NCI-H1092 (cell line): ENCODE measurements around the gene LETM1.

Experiments used
- DNase-seq: peaks from one replicate; lab custom pipeline; 2025; lab: John Stamatoyannopoulos, UW

LETM1 gene

DNA sequence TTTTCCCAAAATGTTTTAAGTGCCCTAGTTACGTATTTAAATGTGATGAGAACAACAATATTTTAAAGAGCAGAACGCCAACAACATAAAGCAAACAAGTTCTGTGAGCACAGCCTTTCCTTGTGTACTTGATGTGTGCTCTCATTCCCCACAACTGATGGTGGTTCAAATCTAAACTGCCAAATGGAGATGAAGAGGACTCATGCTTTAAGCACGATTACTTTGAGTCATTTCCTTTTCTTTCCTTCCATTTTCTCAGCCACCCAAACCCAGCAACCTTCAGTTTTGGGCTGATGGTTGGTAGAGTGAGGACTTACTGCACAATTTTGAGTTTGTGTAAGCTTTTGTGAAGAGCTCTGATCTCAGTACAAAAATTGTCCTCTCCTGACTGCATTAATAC, 16.9 kb upstream of the LETM1 start:
- DNase-seq: no peak

DNA sequence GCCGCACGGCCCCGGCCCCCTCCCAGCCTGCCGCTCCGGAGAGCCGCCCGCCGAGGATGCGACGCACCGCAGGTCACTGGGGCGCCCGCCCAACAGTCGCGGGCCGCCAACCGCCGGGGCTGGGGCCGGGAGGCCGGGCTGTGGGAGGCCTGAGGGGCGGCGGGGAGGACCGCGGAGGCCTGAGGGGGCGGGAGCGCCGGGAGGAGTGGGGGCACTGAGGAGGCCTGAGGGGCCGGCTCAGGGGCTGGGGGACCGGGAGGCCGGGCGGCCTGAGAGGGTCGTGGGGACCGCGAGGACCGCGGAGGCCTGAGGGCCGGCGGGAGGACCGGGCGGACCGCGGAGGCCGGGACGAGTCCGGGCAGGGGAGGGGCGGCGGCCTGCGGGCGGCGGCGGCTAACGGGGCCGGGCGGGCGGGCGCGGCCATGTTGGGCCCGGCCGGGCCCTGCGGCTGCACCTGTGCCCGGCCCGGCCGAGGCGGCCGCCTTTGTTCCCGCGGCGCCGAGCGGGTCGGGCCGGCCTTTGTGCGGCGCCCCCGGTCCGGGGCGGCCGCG, 15.6 kb upstream of the LETM1 start:
- DNase-seq: no peak

DNA sequence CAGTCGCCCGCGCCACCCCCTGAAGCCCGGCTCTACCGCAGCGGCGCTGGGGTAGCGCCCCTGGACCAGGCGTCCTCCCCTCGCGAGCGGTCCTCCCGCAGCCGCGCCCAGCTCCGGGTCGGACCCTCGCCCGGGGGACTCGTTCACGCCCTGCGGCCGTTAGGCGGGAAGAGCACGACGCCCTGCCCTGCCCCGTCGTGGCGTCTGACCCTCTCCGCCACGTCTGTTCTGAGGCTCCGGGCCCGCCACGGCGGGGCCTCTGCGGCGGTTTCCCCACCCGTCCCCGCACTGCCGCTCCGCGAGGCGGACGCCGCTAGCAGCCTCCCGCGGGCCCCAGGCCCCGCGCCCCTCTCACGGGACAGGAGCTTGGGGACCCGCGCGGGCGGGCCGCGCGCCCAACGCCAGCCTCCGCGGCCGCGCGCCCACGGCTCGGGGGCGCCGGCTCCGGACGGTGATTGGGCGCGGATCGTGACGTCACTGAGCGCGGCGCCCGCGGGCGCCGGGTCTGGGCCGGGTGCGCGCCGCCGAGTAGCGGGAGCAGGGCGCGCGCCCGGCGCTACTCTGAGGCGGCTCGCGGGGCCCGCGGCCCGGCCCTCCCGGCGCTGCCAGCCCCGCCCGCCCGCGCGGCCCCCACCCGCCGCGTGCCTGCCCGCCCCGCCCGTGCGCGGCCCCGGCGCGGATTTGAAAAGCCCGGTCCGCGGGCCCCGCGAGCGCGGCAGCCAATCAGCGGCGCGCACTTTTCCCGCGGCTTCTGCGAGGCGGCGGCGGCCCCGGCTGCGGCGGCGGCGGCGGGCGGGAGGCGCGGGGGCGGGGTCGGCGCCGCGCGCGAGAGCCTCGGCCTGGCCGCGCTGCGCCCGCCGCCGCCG, 14.9 kb upstream of the LETM1 start, which contains the start of gene NSD2:
Gene NSD2, plus strand, starts transcription at position 816 of the 866 bp plus-strand sequence. CDS start 29,262 bp downstream, outside the sequence.
- DNase-seq: peak; percentile 94

DNA sequence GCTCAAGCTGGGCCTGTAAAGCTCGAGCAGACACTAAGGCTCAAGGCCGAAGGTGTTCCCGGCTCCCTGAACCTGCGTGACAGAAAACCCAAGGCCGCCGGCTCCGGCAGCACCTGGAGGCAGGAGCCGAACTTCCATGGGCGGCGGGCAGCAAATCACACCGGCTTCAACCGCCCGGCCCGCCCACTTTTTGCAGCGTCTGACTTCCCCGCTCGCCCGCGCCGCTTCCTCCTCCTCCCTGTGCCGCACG, 14.3 kb upstream of the LETM1 start:
- DNase-seq: peak; percentile 65

DNA sequence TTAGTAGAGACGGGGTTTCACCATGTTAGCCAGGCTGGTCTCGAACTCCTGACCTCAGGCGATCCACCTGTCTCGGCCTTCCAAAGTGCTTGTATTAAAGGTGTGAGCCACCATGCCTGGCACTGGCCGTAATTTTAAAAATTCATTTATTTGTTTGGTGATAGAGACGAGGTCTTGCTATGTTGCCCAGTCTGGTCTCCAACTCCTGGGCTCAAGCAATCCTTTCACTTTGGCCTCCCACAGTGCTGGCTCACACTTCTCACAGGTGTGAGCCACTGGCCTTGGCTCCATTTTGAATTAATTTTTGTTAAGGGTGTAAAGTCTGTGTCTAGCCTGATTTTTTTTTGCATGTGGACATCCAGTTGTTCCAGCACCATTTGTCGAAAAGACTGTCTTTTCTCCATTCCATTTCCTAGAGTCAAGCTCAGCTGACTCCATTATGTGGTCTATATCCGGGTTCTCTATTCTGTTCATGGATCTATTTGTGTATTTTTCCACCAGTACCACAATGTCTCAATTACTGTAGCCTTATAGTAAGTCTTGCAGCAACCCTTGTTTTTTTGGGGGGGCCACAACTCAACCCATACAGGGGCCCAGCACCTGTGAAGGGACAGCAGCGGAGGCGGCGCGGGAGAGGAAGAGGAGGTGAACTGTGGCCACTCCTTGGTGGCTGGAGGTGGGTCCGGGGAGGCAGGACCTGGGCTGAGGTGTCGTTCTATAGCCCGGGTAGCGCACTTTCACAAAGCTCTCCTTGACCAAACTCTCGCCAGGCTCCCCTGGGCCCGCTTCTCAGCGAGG, 13.8 kb upstream of the LETM1 start:
- no peak for DNase-seq

DNA sequence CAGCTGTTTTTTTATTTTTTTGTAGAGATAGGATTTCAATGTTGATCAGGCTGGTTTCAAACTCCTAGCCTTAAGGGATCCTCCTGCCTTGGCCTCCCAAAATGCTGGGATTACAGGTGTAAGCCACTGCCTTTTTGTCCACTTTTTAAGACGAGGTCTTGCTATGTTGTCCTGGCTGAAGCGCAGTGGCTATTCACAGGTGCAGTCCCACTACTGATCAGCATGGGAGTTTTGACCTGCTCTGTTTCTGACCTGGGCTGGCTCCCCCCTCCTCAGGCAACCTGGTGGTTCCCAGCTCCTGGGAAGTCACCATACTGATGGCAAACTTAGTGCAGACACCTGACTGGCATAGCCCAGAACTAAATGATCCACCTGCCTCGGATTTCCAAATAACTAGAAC, 13.0 kb upstream of the LETM1 start:
- DNase-seq: no peak

DNA sequence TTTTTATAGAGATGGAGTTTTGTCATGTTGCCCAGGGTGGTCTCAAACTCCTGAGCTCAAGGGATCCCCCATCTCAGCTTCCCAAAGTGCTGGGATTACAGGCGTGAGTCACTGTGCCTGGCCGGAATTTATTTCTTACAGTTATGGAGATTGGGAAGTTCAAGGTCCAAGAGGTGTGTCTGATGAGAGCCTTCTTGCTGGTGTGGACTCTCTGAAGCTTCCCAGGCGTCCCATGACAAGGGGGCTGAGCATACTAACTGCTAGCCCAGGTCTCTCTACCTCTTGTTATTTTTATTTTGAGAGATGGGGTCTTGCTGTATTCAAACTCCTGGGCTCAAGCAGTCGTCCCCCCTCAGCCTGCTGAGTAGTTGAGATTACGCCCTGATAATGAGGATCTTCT, 12.3 kb upstream of the LETM1 start:
- no peak for DNase-seq

DNA sequence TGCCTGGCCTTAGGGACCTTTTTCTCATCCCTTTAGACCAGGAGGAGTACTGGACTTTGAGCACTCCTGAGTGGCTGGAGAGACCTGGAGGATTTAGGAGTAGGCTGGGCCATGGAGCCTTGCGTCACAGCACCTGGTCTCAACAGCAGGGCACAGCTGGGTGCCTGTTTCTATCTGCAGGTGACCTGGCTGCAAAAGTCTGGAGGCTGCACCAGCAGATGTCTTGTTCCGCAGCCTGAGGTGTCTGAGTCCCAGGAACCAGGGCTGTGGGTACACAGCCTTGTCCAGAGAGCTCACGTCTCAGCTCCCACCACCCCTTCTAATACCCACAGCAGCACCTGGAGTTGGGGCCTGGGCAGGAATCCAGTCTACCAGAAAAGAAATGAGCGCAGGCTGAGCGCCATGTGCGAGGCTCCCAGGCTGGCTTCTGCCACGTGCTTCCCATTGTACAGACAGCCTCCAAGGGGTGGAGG, 10.3 kb upstream of the LETM1 start:
- DNase-seq: no peak

DNA sequence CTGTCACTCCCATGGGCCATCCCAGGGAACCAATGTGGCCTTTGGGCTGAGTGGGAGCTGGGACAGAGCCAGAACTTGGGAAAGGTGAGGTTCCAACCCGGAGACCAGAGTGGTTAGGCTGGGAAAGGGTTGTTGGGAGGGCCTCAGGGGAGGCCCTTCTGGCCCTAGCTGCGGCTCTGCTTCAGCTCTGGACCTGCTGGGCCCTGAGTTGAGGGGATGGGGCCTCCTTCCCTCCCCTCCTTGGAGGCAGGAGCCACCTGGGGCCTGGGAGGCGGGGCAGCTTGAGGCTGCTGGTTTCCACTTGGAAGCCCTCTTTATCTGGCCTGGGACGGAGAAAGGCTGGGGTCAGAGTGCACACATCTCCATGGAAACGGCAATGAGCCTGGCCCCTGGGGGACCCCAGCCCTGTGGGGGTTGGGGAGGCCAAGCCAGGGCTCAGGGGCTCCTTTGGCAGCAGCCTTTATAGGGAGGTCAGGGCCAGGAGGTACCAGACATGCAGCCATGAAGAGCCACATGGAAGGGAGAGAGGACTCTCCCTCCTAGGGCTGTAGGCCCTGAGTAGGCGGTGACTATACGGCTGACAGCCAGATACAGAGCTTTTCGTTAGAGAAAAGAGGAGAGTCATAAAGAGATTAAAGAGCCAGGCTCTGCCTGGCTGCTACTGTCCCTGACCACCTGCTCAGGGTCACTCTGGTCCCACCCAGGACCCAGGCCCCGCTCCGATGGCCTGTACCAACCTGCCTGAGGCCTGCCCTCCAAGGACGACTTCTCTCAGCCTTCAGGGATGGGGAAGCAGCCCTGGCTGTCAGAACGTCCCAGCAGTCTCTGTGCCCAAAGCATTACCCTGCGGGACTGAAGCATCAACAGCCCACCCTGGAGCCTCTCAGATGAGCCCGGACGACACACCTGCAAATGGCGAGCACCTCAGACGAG, 8.4 kb upstream of the LETM1 start:
- DNase-seq: no peak

DNA sequence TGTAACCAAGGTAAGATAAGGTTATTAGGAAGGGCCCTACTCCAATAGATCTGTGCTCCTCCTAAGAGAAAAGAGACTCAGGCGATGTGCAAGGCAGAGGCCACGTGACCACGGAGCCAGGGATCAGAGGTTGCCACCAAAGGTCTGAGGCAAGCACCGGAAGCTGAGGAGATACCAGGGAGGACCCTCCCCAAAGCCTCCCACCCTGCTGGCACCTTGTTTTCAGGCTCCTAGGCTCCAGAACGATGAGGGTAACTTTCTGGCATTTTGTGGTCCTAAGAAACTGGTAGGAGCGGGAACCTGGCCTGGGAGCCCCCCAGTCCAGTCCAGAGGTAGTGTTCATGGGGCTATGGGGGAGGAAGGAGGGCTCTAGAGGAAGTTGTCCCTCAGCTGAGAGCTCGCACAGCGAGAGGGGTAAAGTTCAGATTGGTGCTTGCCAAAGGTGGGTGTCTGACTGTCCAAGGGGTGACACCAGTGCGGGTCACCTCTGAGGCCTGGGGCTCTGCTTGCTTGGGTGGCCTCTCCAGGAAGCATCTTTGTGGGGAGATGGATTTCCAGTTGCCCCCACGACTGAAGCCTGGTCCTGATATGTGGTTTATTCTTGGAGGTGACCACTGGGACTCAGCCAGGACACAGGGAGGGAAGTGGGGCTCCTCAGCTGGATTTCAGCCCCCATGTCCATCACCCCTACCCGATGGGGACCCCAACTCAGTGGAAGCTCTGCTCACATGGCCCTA, 7.5 kb upstream of the LETM1 start:
- DNase-seq: no peak

DNA sequence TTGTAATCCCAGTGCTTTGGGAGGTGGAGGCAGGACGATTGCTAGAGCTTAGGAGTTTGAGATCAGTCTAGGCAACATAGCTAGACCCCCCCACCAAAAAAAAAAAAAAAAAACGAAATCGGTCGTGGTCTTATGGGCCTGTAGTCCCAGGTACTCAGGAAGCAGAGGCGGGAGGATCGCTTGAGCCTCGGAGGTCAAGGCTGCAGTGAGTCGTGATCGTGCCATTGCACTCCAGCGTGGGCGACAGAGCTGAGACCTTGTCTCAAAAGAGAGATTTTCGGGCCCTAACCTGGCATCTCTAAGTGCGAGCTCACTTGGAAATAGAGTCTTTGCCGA, 7.0 kb upstream of the LETM1 start:
- DNase-seq: no peak

DNA sequence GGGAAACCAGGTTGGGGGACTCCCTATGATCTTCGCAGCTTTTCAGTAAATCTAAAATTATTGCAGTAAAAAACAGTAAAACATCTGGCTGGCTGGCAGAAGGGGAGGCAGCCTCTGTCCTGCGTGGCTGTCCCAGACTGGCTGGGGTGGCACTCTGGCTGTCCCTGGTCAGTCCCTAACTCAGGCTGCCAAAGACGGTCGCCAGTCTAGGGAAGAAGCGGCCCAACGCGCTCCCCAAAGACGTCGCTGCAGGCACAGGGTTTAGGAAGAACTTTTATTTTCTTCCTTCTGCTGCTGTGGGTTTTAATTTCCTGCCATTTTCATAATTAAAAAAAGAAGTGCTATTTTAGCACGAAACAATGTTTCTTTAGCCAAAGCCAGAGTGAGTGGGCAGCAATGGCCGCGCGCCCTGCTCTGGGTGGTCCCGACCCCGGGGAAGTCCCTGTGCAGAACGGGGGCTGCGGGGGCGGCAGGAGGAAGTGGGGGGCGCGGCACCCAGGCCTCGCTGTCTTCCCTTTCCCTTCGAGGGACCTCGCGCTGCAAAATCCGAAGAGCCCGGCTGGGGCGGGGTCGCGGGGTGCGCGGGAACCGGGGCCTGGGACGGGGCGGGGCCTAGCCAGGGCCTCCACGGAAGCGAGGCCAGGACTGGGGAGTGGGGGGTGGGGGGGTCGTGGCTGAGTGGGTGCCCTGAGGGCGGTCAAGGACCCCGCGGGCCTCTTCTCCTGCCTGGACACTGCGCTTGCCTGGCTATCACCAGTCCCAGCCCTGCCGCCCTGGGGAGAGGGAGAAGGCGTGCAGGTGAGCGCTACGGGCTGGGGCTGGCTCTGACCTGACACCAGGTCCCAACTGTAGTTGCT, 6.3 kb upstream of the LETM1 start:
- no peak for DNase-seq

DNA sequence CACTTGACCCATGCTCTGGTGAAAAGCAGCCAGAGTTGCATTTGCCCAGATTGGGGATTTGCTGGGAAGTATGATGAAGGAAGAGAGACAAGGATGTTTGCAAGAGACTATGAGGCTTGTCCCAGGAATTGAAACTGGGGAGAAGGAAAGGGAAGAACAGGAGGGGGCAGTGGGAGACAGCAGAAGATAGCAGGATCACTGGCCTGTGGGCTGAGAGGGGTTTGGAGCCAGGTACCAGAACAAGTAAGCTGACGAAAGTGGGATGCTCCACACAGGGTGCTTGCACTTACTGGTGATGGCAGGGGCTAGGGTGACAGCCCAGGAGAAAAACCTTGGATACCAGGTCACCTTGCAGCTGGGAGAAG, 3.4 kb upstream of the LETM1 start:
- DNase-seq: no peak

DNA sequence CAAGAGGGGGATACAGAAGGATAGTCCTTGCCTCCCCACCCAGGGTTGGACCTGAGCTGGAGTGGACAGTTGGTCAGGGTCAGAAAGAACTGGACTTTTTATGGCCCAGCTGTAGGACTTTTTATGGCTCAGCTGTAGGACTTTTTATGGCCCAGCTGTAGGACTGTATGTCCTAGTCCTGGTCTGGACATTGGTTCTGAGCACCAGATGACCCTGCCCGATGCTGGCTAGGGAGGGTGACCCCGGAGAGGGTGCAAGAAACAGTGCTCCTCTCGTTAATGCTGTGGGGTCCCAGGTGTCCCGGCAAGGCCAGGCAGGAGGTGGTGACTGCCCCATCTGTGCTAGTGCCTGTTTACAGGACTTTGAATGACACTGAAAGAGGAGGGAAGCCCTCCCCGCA, 2.0 kb upstream of the LETM1 start:
- DNase-seq: no peak

DNA sequence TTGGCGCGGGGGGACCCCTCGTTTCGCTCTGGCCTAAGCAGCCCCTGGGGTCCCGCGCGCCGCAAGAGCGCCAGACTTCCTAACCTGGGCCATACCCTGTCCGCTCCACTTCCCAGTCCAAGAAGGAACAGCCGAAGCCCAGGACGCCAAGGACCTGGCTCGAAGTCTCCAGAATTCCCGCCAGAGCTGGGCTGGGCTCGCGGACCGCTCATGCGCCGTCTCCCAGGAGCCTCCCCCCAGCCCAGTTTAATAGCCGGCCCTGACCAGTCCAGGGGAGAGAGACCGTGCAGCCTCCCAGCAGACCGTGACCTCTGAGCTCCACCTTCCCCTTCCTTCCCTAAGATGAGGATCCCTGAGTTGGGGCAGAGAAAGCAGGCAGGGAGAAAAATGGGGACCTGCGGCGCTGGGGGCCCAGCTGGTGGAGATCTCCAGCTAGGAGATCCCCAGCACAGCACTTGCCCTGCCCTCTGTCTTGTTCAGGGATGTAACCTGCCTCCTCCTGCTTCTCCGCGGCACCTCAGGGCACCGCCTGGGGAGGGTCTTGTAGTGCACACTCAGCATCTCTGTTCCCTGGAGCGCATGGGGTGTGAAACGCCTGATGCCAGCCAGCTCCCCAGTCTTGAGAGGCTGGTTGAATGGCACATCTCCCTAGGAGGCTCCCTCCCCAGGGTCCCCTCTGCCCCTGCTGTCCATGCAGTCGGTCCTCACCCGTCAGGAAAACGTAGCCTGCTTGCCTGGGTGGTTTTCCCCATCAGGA, 1.2 kb upstream of the LETM1 start:
- DNase-seq: no peak

DNA sequence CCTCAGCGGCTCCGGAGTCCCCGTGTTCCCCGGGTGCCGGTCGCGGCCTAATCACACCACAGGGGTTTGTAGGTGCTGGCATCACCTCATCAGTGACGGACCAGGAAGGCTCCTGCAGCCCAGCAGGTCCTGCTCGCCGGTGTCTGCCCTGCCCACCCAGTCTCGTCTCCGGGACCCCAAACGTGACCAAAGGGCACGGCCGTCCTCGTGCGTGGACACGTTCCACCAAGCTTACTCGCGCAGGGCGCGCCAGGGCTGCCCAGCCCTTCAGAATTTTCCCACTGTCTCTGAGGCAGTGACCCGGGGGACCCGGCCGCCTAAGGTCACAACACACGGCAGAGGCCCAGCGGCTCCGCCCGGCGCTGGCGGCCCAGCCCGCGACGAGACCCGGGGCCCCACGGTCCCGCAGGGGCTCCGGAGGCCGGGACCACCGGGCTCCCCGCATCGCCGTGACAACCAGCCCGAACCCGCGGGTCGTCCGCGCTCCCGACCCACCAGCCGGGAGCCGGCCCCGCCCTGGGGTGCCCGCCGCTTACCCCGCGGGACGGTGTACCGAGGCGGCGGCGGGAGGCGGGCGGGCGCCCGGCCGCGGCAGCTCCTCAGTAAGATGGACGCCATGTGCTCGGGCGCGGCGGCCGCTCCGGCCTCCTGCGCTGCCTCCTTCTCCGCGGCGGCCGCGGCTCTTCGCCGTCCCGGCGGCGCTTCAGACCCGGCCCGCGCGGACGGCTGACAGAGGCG, 454 bp downstream of the LETM1 start:
- no peak for DNase-seq

DNA sequence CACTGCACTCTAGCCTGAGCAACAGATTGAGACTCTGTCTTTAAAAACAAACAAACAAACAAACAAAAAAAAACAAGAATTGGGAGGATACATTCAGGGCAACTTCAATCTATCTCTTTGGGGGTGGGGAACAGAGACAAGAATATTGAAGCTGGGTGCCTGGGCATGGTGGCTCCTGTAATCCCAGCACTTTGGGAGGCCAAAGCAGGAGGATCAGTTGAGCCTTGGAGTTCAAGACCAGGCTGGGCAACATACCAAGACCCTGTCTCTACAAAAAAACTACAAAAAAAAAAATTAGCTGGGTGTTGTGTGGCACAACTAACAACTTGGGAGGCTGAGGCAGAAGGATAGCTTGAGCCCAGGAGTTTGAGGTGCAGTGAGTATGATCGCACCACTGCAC, 1.2 kb downstream of the LETM1 start:
- no peak for DNase-seq

DNA sequence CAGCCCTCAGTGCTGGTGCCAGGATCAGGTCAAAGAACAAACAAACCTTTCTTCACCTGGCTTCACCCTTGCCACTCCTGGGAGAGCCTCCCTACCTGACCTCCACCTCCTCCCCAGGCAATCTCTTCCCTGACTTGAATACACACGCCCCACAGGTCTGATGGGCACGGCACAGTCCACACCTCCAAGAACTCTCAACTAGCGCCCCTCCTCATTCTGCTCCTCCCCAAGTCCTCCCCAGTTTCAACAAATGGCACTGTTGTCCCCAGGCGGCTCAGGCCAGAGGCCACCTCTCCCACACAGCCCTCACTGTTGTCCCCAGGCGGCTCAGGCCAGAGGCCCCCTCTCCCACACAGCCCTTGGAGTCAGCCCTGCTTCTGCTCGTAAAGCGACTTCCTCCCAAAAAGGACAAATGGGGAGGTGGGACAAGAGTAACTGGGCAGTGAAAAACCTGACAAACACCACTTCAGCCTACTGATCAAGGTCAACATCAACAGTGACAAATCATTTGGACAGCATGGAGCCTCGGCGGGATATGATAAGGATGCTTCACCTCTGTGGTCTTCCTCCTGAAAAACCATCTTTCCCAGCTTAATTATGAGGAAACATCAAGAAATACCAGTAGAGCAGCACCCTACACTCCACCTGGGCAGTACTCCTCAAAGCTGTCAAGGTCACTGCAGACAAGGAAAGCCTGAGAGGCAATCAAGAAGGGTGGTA, 2.9 kb downstream of the LETM1 start:
- no peak for DNase-seq
